HG03558 (cell line): ENCODE data around the gene EPB41L2.
"Not testable (repeated sequence)": the region's sequence is repeated elsewhere in the genome, so short reads cannot be mapped to it uniquely, and the experiment has no call there.

Experiments
- ATAC-seq: cut with Tn5 transposase; IDR thresholded peaks from one replicate; pipeline ENCODE4 v1.9.1; 2021; ENCODE audit warnings: moderate number of reproducible peaks; ENCODE audit not compliant: unreplicated experiment; ENCODE audit errors: extremely low read depth

The EPB41L2 gene

DNA sequence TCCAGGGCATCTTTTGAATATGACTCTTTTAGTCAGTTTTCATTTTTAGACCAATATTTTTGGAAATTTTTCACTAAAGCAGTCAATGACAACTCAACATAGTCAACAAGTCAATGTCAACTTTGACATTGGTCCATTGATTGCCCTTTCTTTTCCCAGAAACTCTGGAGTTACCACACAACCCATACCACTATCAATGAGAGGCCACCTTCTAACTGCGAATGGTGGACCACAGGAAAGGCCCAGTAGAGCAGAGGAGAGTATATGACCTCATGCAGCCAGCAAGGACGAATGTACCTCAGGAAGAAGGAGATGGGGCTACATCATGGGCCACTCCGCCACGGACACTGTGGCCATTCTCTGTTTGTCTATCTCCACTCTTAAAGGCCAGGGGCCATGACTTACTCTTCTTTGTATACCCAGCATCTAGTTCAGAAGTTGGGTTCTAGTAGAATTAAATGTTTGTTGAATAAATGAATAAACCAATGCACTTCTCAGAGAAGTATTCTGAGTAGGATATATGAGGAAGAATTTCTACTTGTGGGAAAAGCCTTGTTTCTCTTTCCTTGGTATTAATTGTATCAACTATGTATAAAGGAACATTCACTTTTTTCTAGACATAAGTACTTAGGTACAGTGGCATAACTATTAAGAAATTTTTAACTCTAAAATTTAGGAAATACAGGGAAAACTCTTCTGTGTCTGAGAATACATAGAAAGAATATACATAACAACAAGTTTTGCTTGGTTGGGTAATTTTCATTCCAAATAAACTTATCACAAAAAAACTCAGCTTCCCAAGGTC, 236.4 kb downstream of the EPB41L2 start:
- no peak for ATAC-seq

DNA sequence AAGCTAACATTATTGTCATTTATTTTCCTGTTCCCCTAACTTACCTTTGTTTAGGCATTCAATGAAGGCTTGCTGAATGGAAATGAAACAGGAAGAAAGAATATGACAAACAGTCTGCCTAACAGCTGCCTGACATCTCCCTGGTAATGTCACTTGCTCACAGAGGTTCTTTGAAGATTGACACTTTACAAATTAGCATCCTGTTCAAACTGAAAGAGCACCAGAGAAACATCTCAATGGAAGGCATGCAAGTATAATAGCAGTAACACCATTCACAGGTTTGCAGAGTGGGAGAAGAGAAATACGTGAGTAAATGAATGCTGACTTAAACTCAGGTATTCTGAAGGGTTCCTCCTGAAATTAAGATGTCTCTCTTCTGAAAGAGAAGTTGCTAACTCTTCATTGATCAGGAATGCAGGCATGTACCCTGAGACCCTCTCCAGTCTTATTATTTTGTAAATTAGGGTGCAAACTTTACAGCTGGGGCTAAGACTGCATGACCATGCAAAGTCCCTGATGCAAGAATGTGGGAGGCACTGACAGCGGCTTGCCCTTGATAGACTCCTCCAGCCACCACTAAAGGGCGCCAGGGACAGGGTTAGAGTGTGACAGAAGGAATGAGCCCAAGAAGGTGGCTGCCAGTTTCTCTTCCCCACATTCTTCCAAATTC, 237.1 kb downstream of the EPB41L2 start:
- no peak for ATAC-seq

GRCh38 chr6:130824978-130825694, 237.9 kb downstream of the EPB41L2 start:
- no peak for ATAC-seq

- no peak for ATAC-seq
These were observed 240.3 kb downstream of the EPB41L2 start for GRCh38 chr6:130822736-130823135.

- ATAC-seq: no peak
These were observed 247.6 kb downstream of the EPB41L2 start for GRCh38 chr6:130815200-130816071.

DNA sequence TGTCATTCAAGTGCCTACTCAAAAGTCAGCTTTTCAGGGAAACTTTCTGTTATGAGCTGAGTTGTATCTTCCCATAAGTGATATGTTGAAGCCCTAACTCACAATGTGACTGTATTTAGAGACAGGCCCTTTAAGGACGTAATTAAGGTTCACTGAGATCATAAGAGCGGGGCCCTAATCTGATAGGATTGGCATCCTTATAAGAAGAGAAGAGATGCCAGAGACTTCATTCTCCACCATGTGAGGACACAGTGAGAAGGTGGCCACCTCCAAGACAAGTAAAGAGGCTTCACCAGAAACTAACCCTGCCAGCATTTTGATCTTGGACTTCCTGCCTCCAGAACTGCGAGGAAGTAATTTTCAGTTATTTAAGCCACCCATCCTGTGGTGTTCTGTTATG, 248.5 kb downstream of the EPB41L2 start:
- no peak for ATAC-seq

DNA sequence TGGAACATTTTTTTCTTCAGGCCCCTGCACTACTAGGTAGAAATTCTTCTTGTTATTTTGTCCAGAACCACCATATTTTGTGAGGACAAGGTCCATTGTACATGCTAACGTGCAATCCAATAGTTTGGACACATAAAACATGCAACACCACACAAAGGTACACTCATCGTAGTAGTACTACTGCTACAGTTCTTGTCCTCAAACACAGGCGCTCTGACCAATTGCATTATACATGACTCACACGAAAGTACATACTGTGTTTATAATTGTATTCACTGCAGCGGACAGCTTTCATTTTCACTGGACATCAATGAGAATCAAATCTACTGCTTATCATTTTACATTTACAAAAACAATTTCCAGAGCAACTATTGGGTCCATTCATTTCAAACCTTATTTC, 251.1 kb downstream of the EPB41L2 start:
- ATAC-seq: no peak

DNA sequence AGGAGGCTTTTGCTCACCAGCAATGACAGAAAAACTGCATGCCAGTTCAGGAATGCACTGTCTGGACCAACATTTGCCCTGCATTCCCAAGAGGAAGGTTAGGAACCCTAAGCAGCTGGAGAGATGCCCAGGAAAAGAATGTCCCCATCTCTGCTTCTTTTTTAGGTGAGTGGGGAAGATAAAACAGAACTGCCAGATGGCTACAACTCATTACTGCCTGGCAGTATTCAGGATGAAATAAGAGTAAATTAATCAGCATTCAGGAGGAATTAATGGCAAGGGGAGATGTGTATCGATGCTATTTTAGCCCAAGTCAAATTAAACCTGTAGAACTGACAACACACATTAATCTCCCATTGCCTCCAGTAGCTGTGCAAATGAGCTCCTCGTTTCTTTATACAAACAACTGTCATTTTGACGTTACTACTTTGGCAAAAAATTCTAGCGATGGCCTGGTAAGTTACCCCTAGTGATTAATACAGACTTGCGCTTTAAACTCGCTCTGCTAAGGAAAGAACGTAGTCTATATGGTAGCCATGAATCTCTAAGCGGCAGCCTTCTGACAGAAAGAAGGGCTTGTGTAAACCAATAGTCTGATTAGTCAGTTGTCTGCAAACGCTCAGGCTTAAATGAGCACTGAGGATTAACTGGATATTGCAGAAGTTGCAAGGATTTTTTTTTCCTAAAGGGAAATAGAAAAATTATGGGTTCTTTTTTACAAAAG, 252.6 kb downstream of the EPB41L2 start:
- no peak for ATAC-seq

DNA sequence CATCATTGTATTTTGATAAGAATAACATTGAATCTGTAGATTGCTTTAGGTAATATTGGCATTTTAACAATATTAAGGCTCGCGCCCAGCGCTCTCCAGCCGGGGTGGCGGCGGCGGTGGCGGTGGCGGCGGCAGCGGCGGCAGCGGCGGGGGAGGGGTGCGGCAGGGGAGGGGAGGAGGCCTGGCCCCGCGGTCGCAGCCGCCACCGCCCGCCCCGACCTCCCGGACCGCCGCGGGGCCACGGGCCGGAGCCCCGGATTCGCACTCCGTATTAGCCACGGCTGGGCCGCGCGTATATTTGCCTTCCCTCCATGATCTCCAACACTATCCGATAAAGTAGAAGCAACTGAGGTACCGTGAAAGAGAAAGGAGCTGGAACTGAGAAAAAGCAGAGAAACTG, 261.7 kb downstream of the EPB41L2 start:
- not testable (repeated sequence) for ATAC-seq

- ATAC-seq: no peak
These were observed 266.0 kb downstream of the EPB41L2 start for GRCh38 chr6:130797061-130797460.

- no peak for ATAC-seq
These were observed 266.6 kb downstream of the EPB41L2 start for GRCh38 chr6:130796313-130796905.

GRCh38 chr6:130794738-130795137, 268.3 kb downstream of the EPB41L2 start:
- no peak for ATAC-seq

GRCh38 chr6:130794010-130794697, 268.9 kb downstream of the EPB41L2 start:
- ATAC-seq: no peak
